H9 (cell line): ENCODE results near the gene PDE4B. TPM values are rescaled to one million over a fixed set of nuclear protein-coding genes. Genes with fewer than 3 reads are reported as not detected.

Experiments
- DNase-seq: peaks from one replicate; pipeline ENCODE4 v3.0.0-alpha.2; 2017
- H2AFZ ChIP-seq: one replicate; pipeline ENCODE4 v1.6.1; 2013; ENCODE audit warnings: mild to moderate bottlenecking, low read length, control low read depth, moderate library complexity
- H2AK5ac ChIP-seq: 2 replicates; pipeline ENCODE4 v1.6.1; 2013; ENCODE audit warnings: low read length, control low read depth, mixed read lengths; ENCODE audit not compliant: insufficient read length
- H2BK120ac ChIP-seq: one replicate; pipeline ENCODE4 v1.6.1; 2013; ENCODE audit warnings: low read depth, mild to moderate bottlenecking, low read length, control low read depth, inconsistent platforms; ENCODE audit not compliant: poor library complexity, severe bottlenecking
- H2BK12ac ChIP-seq: 2 replicates; pipeline ENCODE4 v1.6.1; 2013; ENCODE audit warnings: low read length, control low read depth, mixed read lengths, low read depth; ENCODE audit not compliant: insufficient read length
- H2BK15ac ChIP-seq: 2 replicates; pipeline ENCODE4 v1.6.1; 2013; ENCODE audit warnings: low read depth, low read length, control low read depth
- H2BK20ac ChIP-seq: one replicate; pipeline ENCODE4 v1.6.1; 2013; ENCODE audit warnings: low read depth, mild to moderate bottlenecking, low read length, control low read depth, inconsistent platforms; ENCODE audit not compliant: poor library complexity, severe bottlenecking
- H2BK5ac ChIP-seq: 2 replicates; pipeline ENCODE4 v1.6.1; 2013; ENCODE audit warnings: low read length, control low read depth, mixed read lengths; ENCODE audit not compliant: insufficient read length
- H3K14ac ChIP-seq: 2 replicates; pipeline ENCODE4 v1.6.1; 2013; ENCODE audit warnings: low read length, control low read depth; ENCODE audit not compliant: insufficient read depth
- H3K18ac ChIP-seq: 2 replicates; pipeline ENCODE4 v1.6.1; 2013; ENCODE audit warnings: low read depth, mild to moderate bottlenecking, mixed read lengths, low read length, control low read depth; ENCODE audit not compliant: insufficient read length
- H3K23ac ChIP-seq: 2 replicates; pipeline ENCODE4 v1.6.1; 2013; ENCODE audit warnings: low read length, control low read depth, mixed read lengths, low read depth; ENCODE audit not compliant: insufficient read length
- H3K23me2 ChIP-seq: 2 replicates; pipeline ENCODE4 v1.6.1; 2013; ENCODE audit warnings: low read depth, mild to moderate bottlenecking, mixed read lengths, low read length, control low read depth; ENCODE audit not compliant: insufficient read length, poor library complexity, severe bottlenecking
- H3K27ac ChIP-seq: 2 replicates; pipeline ENCODE4 v1.5.1; 2013; ENCODE audit warnings: low read length, control low read depth, mixed read lengths, low read depth; ENCODE audit not compliant: insufficient read length
- H3K27me3 ChIP-seq: 2 replicates; pipeline ENCODE4 v1.6.1; 2013; ENCODE audit warnings: low read length, control low read depth, inconsistent platforms; ENCODE audit not compliant: insufficient read depth
- H3K4ac ChIP-seq: 2 replicates; pipeline ENCODE4 v1.6.1; 2013; ENCODE audit warnings: low read depth, mild to moderate bottlenecking, control low read depth, inconsistent platforms, low read length, moderate library complexity
- H3K4me1 ChIP-seq: 2 replicates; pipeline ENCODE4 v1.6.1; 2013; ENCODE audit warnings: low read length, control low read depth, inconsistent platforms; ENCODE audit not compliant: insufficient read depth
- H3K4me2 ChIP-seq: 2 replicates; pipeline ENCODE4 v1.6.1; 2013; ENCODE audit warnings: low read length, control low read depth, mixed read lengths; ENCODE audit not compliant: insufficient read length, insufficient read depth
- H3K56ac ChIP-seq: 2 replicates; pipeline ENCODE4 v1.6.1; 2013; ENCODE audit warnings: low read depth, mild to moderate bottlenecking, mixed read lengths, low read length, control low read depth; ENCODE audit not compliant: insufficient read length
- H3K79me1 ChIP-seq: 2 replicates; pipeline ENCODE4 v1.6.1; 2013; ENCODE audit warnings: low read depth, mild to moderate bottlenecking, moderate library complexity, low read length, control low read depth, inconsistent platforms; ENCODE audit not compliant: insufficient read depth, poor library complexity, severe bottlenecking
- H3K79me2 ChIP-seq: 2 replicates; pipeline ENCODE4 v1.6.1; 2013; ENCODE audit warnings: low read length, control low read depth, inconsistent platforms; ENCODE audit not compliant: insufficient read depth
- H3K9ac ChIP-seq: 2 replicates; pipeline ENCODE4 v1.6.1; 2013; ENCODE audit warnings: low read length, control low read depth, mixed read lengths; ENCODE audit not compliant: insufficient read length; ENCODE audit errors: extremely low read depth
- H3K9me3 ChIP-seq: one replicate; pipeline ENCODE4 v1.6.1; 2013; ENCODE audit warnings: low read depth, low read length, inconsistent platforms; ENCODE audit not compliant: control insufficient read depth
- H3T11ph ChIP-seq: one replicate; pipeline ENCODE4 v1.6.1; 2013; ENCODE audit warnings: mild to moderate bottlenecking, low read length, control low read depth, inconsistent platforms
- H4K20me1 ChIP-seq: one replicate; pipeline ENCODE4 v1.6.1; 2013; ENCODE audit not compliant: control insufficient read depth, insufficient read length, insufficient read depth
- H4K5ac ChIP-seq: 2 replicates; pipeline ENCODE4 v1.6.1; 2013; ENCODE audit warnings: low read depth, mild to moderate bottlenecking, mixed read lengths, low read length, control low read depth; ENCODE audit not compliant: insufficient read length
- H4K8ac ChIP-seq: replicated peaks from 2 replicates; pipeline ENCODE4 v1.6.1; 2013; ENCODE audit warnings: low read length, control low read depth, mixed read lengths, low read depth; ENCODE audit not compliant: insufficient read length
- H4K91ac ChIP-seq: 2 replicates; pipeline ENCODE4 v1.6.1; 2013; ENCODE audit warnings: low read depth, mild to moderate bottlenecking, moderate library complexity, mixed read lengths, low read length, control low read depth; ENCODE audit not compliant: insufficient read length
- H3K27ac Mint-ChIP-seq, 3 experiments: 2 replicates in 2 of 3; 3 replicates in 1 of 3; pipeline ENCODE4 v1.8.0; 2020 to 2021; ENCODE audit warnings: mixed read lengths in 3 of 3, mild to moderate bottlenecking in 1 of 3, moderate library complexity in 1 of 3
- H3K27me3 Mint-ChIP-seq: 2 replicates; pipeline ENCODE4 v1.8.0; 2021; ENCODE audit warnings: low read depth, mild to moderate bottlenecking, moderate library complexity, mixed read lengths
- H3K36me3 Mint-ChIP-seq, 3 experiments: 2 replicates in 2 of 3; 3 replicates in 1 of 3; pipeline ENCODE4 v1.8.0; 2020 to 2021; ENCODE audit warnings: low read depth in 3 of 3, mixed read lengths in 3 of 3; ENCODE audit not compliant: insufficient read depth in 1 of 3
- H3K4me1 Mint-ChIP-seq, 2 experiments: 2 replicates each; pipeline ENCODE4 v1.8.0; 2020; ENCODE audit warnings: mixed read lengths in 2 of 2
- H3K4me3 Mint-ChIP-seq, 2 experiments: 2 replicates in 1 of 2; 3 replicates in 1 of 2; pipeline ENCODE4 v1.8.0; 2020 to 2021; ENCODE audit warnings: mild to moderate bottlenecking in 2 of 2, mixed read lengths in 2 of 2, moderate library complexity in 1 of 2
- H3K9me3 Mint-ChIP-seq, 2 experiments: 2 replicates in 1 of 2; 3 replicates in 1 of 2; pipeline ENCODE4 v1.8.0; 2020; ENCODE audit warnings: mild to moderate bottlenecking in 2 of 2, mixed read lengths in 2 of 2, moderate library complexity in 1 of 2
- CTCF ChIP-seq: fragments of 200-600 bp; sonication (generic); conservative IDR thresholded peaks from 3 replicates; pipeline ENCODE4 v1.8.0; 2021; ENCODE audit warnings: antibody characterized with exemption, mild to moderate bottlenecking
- WGBS: extraction: QIAGEN DNeasy Blood & Tissue Kit; methylation state at CpG from one replicate; pipeline ENCODE4 v1.1.7; 2013; ENCODE audit warnings: missing lambda C conversion rate, low lambda C conversion rate, mixed read lengths; ENCODE audit not compliant: insufficient read length; ENCODE audit errors: extremely low coverage; 5-methylcytosine and 5-hydroxymethylcytosine counted together
- total RNA-seq: library from RNA; stranded (reverse); gene quantifications from 2 replicates; pipeline ENCODE4 v1.2.1, GENCODE V29; 2021

PDE4B gene
- total RNA-seq, 1 experiment from 2014 or later = 19.8 TPM

- no peak overlapping the region for H3K27ac Mint-ChIP-seq
- H4K91ac ChIP-seq = no peak overlapping the region
- no peaks in the 10 kb centered on the region for H3K9me3 ChIP-seq
- H2AK5ac ChIP-seq = no peak overlapping the region
- H4K8ac ChIP-seq = no peak overlapping the region
- H2AFZ ChIP-seq = no peak overlapping the region
- no peak overlapping the region for H2BK120ac ChIP-seq
- WGBS = no CpG with 5 or more reads among the region's 5 CpGs
- no peak overlapping the region for H3K4ac ChIP-seq
- H3K18ac ChIP-seq = no peak overlapping the region
- H3K9ac ChIP-seq = no peak overlapping the region
- no peaks in the 10 kb centered on the region for H3K27me3 ChIP-seq
- no peaks in the 10 kb centered on the region for H3K36me3 Mint-ChIP-seq
- peaks cover 12% of the 10 kb centered on the region for H3K27me3 Mint-ChIP-seq
- H3K56ac ChIP-seq = no peak overlapping the region
- no peak overlapping the region for H3T11ph ChIP-seq
- no peak for TF ChIP-seq CTCF
- H2BK15ac ChIP-seq = no peak overlapping the region
- H2BK20ac ChIP-seq = no peak overlapping the region
- no peak overlapping the region for H3K14ac ChIP-seq
- H3K23me2 ChIP-seq = no peaks in the 10 kb centered on the region
- H2BK5ac ChIP-seq = no peak overlapping the region
- no peaks in the 10 kb centered on the region for H3K4me1 ChIP-seq
- no peaks in the 10 kb centered on the region for H3K79me2 ChIP-seq
- H3K4me1 Mint-ChIP-seq = peaks cover 16 to 29% of the 10 kb centered on the region in 2 experiments
- H3K4me2 ChIP-seq = no peak overlapping the region
- H3K9me3 Mint-ChIP-seq = no peaks in the 10 kb centered on the region
- H4K20me1 ChIP-seq = no peaks in the 10 kb centered on the region
- H3K79me1 ChIP-seq = no peaks in the 10 kb centered on the region
- no peak overlapping the region for H2BK12ac ChIP-seq
- no peak overlapping the region for H3K23ac ChIP-seq
- H4K5ac ChIP-seq = no peak overlapping the region
- no peak overlapping the region for H3K27ac ChIP-seq
- no peak for DNase-seq
- H3K4me3 Mint-ChIP-seq = no peak overlapping the region
Observed at GRCh38 chr1:66256629-66257572, 464.2 kb downstream of the PDE4B start.
